Stimulated activated CD4-positive, alpha-beta T cell treated with anti-CD3 and anti-CD28 coated beads, TNF-alpha, amount 100 ng/mL, for 48 hours (primary cell): ENCODE results near the gene PPAN.

ENCODE experiments used
- DNase-seq, 3 donors: peaks; one replicate each; pipeline ENCODE4 v3.0.0-alpha.2; 2020; ENCODE audit warnings: low read depth in 3 of 3

The PPAN gene

DNA sequence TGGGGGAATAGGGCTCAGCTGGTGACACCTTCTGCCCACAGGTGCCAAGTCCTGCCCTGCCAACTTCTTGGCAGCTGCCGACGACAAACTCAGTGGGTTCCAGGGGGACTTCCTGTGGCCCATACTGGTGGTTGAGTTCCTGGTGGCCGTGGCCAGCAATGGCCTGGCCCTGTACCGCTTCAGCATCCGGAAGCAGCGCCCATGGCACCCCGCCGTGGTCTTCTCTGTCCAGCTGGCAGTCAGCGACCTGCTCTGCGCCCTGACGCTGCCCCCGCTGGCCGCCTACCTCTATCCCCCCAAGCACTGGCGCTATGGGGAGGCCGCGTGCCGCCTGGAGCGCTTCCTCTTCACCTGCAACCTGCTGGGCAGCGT is 7.4 kb downstream of the PPAN start:
- DNase-seq: no peak

DNA sequence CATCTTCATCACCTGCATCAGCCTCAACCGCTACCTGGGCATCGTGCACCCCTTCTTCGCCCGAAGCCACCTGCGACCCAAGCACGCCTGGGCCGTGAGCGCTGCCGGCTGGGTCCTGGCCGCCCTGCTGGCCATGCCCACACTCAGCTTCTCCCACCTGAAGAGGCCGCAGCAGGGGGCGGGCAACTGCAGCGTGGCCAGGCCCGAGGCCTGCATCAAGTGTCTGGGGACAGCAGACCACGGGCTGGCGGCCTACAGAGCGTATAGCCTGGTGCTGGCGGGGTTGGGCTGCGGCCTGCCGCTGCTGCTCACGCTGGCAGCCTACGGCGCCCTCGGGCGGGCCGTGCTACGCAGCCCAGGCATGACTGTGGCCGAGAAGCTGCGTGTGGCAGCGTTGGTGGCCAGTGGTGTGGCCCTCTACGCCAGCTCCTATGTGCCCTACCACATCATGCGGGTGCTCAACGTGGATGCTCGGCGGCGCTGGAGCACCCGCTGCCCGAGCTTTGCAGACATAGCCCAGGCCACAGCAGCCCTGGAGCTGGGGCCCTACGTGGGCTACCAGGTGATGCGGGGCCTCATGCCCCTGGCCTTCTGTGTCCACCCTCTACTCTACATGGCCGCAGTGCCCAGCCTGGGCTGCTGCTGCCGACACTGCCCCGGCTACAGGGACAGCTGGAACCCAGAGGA is 7.9 kb downstream of the PPAN start:
- DNase-seq: no peak

DNA sequence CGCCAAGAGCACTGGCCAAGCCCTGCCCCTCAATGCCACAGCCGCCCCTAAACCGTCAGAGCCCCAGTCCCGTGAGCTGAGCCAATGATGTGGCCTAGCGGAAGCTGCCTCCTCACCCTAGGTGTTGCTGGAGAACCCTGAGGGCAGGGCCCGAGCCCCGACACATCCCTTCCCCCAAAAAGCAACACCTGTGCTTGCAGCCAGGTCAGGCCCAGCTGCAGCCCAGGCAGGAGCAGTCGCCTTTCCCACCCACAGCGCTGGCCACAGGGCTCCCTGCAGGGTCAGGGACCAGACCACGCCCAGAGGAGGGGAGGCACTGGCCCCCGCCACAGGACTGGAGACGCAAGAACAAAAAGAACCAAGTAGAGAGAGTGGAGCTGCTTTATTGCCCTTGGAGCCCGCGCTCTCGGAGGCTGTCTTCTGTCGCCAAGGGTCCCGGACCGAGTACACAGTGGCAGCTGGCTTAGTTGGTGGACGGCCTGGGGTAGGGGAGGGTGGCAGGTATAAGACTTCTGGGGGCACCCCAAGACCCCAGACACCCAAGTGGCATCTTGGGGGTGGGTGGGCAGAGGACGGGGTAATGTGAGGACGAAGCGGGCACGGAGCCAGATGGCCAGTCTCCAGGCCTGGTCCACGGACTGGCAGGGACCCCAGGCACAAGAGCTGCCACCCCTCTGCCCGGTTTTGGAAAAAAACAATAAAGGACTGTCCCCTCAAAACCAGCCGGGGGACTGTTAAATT is 8.7 kb downstream of the PPAN start:
- no peak for DNase-seq

DNA sequence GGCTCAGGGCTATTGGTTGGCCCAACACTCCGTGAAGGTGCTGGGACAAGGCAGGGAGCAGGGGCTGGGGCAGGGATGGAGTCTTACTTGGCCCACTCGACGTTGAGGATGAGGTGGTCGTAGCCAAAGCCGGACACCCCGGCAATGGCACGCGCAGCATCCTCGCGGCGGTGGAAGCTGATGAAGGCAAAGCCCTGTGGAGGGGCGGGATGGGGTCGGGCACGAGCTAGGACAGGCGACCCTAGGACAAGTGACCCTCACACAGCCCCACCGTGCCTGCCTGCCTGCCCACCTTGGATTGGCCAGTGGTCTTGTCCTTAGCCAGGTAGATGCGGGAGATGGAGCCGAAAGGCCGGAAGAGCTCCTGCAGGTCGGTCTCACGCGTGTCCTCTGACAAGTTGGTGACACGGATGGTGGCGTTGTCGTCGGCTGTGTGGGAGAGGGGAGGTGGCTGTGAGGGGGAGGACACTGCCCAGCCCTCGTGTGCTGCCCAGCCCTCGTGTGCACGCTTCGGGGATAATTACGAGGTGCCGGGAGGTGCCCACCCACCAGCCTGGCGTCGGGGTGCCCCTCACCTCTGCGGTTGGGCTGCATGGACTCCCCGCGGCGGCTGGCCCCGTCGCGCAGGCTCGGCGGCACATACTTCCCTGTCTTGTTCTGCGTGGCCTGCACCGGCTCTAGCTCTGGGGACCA is 9.4 kb downstream of the PPAN start:
- DNase-seq: no peak

DNA sequence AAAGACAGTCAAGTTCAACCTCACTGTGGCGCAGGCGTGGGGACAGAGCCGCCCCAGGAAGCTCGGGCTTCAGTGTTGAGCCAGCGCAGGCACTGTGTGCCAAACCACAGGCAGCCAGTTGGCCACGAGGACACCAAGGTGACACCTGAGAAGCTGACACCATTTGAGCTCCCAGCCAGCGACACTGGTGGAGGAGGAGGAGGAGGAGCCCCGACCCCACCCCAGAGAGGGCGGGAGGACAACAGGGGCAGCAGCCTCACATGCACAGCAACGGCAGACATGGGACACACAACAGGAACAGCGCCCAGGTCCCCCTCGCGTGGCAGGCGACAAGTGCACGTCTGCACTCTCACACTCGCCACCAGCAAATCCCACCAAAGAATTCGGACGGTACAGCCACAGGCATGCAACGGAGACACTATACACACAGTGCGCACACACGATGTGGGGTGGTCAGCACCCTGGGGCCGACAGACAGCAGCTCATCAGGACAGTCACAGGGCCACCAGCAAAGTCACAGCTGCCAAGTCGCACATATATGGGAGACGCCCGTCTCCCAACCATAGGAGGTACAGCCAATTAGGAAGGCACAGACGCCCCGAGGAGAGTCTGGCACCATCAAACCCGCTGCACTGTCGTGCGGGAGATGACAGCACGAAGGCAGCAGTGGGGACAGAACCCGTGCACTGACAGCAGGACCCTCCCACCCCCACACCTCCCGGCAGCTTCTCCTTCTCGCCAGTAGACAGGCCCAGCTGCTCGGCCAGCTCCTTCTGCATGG is 10.1 kb downstream of the PPAN start:
- DNase-seq: no peak

DNA sequence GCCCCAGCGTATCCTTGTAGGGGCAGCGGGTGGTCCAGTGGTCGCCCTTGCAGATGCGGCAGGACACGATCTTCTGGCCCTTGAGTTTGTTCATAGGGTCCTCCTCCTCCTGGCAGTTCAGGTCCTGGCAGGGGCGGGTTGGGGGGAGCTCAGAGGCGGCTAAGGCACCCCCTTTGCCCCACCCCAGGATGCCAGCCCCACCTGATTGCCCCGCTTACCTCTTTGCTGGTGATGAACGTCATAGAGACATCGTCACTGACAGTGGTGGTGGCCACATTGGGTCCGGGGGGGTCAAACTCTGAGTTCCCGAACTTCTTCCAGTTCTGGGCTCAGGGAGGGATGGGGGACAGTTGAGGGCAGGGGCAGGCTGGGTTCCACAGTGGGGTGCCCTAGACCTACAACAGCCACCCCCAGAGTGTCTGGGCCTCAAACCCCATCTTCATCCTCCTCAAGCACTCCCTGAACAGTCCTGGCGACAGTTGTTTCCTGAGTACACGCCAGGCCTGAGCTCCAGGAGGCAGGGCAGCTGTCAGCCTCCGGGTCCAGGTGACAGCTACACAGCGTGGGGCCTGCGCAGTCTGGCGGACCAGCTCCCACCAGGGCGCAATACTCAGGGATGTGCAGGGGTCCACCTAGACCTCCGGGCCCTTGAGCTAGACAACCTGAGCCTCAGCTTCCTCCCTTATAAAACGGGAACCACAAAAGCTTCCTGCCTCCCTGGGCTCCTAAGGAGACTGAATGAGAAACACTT is 10.9 kb downstream of the PPAN start:
- DNase-seq: no peak

DNA sequence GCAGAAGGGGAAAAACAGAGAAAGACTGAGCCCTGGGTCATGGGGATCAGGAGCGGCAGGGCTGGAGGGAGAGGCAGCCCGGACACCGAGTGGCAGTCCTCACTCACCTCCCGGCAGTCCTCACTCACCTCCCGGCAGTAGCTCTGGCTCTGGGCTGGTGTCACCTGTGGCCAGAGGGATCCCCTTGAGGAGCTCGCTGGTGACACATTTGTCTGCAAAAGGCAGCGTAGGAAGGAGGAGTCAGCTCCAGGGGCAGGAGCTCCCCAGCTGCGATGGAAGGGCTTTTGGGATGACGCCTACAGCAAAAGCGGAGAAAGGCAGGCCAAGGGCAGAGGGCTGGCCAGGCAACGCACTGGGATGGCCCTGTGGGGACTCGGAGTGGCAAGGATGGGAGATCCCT is 12.8 kb downstream of the PPAN start:
- DNase-seq: no peak

DNA sequence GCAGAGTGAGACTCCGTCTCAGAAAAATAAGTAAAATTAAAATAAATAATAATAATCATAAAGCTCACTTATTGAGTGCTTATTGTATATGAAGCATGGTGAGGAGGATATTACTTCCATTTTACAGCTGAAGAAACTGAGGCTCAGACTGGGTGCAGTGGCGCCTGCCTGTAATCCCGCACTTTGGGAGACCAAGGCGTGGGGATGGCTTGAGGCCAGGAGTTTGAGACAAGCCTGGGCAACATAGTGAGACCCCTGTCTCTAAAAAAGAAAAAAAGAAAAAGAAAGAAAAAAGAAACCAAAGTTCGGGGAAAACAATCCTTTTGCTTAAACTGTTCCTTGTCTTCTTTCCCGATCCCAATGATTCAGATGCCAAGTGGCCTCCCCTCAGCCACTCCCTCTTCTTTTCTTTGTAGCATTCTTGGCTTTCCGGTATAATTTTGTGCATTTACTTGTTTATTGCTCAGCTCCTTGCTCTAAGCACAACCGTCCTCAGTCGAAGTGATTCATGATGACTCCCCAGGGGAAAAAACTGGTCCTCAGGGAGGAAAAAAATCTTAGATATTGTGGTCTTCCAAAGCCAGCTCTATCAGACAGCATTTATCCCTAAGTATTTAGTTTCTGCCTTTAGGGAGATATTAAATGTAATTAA is 14.5 kb downstream of the PPAN start:
- no peak for DNase-seq

DNA sequence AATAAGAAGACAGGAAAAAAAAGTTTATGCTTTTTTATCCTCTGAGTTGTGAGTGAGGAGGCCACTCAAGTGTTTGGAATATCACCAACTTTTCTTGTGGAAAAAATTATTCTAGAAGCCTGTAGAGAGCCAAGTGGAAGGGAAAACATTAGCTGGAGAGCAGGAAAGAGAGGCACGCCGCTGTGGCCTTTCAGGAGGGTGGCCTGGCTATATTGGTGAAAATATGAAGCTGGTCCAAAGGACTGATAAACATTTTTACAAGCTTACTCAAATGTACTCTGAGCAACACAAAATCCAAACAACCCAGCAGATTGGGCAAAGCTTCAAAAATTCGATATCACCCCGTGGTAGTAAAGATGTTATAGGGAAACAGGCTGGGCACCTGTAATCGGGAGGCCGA is 15.9 kb downstream of the PPAN start:
- DNase-seq: no peak

DNA sequence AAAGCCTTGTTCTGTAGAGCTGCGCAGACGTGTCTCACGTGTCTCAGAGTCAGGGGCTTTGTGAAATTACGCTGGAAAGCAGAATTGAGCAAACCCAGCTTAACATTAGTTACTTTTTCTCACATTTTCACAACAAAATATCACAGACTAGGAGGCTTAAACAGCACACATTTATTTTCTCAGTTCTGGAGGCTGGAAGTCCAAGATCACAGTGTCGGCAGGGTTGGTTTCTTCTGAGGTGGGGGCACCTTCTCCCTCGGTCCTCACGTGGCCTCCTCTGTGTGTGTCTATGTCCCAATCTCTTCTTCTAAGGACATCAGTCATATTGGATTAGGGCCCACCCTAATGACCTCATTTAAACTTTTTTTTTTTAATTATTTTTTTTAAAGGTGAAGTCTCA is 18.3 kb downstream of the PPAN start:
- no peak for DNase-seq

DNA sequence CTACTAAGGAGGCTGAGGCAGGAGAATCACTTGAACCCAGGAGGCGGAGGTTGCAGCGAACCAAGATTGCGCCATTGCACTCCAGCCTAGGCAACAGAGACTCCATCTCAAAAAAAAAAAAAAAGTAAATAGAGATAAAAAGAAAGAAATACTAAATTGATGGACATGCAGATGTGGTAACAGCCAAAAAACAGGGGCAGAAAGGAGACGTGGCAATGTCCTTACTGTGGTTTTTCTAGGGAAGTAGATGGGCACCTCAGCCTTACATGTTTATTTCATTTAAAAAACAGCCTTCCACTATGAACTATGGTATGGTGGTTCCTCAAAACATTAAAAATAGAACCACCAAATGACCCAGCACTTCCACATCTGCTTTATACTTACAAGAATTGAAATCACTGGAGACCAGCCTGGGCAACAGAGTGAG is 20.1 kb downstream of the PPAN start:
- no peak for DNase-seq

DNA sequence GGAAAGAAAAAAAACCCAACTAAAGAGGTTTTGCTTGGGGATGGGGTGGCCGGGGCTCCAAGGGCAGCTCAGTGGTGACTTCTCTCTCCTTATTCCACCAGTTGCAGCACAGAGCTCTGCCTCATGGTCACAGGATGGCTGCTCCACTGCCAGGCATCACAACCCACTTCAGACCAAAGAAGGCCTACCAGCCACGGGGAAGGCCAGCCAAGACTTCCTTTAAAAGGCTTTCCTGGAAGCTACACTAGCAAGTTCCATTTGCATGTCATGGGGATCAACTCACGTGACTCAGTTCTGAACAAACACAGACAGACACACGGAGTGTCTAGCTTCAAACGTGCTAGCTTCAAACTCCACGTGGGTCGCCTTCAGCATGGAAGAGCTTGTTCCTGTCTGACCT is 26.7 kb downstream of the PPAN start:
- no peak for DNase-seq

DNA sequence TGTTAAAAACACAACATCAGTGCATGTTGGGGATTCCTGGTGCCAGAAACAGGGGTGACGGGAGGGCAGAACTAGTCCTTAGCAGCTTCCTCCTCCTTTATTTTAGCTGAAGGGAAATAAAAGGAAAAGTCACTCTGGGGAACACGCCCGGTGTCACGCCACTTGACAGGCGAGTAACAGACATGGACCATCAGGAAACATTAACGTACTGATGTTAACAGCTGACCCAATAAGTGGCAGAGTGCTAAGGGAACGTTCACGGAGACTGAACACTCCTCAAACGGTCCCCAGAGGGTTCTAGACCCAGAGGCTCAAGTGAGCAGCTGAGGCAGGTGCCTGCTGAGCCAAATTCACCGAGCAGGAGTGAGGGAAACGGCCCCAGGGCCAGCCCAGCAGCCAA is 27.4 kb downstream of the PPAN start:
- DNase-seq: no peak

DNA sequence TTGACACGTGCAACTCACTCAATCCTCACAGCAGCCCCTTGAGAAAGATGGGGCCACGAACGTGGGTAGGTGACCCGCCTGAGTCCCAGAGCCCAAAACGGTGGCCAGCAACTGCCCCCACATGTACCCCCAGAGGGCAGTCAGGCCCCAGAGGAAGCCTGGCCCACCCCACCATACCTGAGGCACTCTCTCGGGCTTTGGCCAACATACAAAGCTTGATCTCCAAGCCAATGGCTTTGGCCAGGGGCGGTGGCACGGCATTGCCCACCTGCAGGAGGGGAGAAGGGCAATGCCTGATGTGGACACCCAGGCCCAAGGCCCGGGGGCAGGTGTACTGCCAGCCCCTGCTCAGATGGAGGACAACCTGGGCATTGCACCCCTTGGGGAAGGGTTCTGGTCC is 27.9 kb downstream of the PPAN start:
- no peak for DNase-seq

DNA sequence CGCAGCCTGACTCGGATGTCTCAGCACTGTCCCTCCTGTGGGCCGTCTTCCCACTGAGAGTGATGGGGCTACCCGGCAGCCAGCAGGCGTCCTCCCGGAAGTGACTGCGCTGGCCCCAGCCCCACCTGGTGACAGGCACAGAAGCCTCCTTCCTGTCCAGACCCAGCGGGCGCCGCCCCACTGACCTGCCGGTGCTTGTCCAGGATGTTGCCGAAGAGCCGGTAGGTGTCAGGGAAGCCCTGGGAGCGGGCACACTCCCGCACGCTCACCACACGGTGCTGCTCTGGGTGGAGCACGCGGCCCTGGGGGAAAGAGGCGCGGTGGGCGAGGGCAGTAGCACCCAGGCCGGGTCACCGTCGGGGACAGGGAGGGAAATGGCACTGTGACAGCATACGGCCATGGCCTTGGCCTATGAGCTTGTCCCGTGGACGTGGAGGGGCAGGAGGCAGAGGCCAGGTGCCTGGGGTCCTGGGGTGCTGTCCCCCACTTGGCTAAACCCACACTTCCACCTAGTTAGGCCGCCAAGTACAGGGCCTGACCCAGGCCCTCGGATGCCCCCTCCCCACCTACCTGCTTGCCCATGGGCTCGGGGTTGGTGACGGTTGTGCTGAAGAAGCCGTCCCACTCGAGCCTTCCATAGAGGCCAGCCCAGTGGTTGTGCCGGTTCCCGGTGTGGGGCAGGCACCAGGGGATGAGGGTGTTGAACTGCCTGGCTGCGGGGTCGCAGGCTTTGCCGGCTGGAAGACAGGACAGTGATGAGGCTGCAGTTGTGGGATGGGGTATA is 29.6 kb downstream of the PPAN start:
- no peak for DNase-seq

DNA sequence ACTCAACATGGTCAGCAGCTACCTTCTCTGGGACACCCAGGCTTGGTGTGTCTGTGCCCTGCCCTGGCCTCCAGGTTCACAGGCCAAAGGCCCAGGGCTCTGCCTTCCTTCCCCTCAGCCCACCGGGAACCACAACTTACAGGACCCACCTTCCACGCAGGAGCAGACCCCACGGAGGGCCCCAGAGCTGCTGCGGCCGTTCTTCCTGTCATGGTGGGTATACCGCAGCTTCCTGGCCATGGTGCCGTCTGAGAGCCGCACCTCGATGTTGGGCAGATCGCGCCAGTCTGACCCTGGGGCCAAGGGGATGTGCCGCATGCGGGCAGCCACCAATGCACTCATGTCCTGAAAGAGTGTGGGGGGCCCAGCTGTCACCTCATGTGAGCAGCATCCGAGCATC is 30.8 kb downstream of the PPAN start:
- DNase-seq: no peak

DNA sequence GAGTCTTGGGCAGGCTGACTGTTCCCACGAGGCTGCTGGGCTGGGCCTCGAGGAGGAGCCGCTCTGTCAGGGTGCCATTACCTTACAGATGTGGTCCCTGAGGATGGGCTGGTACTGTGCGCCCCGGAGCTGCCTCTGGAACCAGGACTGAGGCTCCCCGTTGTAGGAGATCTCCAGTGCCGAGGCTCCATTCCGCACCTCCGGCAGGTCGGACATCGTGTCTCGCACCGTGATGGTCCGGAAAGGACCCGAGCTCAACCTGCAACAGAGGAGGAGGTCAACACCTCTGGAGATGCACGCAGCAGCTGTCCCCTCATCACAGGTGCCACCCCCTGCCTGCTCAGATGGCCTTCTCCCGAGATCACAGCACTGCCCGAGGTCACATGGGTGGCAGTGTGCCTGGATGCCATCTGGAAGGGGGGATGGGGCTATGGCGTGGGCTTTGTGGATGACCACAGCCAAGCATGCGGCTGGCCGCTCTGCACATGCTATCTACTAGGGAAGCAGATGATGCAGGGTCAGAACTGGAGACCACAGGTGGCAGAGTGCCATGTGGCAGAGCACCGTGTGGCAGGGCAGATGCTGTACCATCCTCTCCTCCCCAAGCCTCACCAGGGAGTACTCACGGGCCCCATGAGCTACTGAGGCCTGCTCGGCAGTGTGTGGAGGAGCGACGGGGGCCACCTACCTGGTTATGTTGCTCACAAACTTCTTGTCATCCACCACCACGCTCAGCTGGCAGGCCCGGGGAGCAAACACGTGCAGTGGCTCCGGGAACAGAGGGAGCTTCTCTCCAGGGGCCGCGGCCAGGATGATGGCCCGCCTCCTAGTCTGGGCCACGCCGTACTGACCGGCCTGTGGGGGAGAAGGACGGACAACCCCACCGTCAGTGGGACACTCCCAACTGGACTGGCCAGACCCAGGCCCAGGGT is 31.9 kb downstream of the PPAN start:
- no peak for DNase-seq

DNA sequence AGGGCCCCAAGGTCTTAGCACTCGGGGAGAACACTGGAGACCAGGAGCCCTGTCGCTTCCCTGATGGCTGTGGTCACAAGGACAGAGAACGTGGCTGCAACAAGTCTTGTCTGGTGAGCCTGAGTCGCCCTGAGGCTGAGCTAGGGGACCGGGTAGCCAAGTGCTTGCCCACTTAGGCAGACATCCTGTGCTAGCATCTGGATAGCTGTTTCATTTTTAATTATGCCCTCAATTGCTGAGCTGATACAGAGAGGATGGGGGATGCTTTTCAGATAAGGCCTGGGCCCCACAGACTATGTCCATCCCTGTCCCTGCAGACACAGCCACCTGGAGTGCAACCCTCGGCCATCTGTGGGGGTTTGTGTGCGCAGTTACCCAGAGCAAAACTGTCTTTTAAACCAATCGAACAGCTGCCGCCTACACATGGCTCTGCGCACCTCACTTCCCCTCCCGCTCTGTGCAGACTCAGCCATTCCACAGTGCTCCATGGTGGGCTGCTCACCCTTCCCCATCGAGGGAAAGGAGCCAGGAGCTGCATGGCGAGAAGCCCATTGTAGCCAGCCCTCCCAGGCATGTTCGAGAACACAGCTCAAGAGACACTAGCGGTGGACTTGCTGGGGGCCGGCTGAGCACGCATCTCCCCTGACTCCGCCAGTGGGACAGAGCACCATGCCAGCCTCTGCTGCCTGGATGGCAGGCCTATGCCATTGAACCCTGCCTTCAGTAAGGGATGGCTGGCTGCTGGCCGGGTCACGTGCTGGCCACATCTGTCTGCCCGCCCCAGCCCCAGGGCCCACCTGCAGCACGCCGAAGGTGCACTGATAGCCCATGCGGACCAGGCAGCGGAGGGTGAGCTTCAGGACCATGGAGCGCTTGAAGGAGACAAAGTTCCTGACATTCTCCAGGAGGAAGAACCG is 33.0 kb downstream of the PPAN start:
- DNase-seq: no peak
